ENCODE results near the gene NAPA. TPM values are rescaled to one million over a fixed set of nuclear protein-coding genes. Genes with fewer than 3 reads are reported as not detected.
A peak's percentile ranks its signal among the peaks of the same experiment; 100 is the strongest.

Gene NAPA
- total RNA-seq, 1 donor from 2014 or later = 155 TPM

DNA sequence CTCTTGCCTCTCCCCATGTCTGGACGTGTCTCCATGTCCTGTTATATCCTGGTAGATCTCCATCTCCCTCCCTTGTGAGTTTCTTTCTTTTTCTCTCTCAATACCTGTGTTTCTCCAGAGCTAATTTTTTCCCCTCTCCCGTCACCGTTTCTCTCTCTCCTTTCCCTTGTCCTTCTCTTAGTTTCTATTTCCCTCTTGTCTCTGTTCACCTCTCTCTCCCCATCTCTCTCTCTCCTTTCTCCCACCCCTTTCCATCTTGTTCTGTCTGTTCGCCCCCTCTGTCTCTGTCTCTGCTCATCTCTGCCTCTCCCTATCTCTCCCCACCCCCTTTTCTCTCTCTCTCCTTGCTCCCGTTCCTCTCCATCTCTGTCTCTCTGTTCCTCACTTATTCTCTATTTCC, 56.2 kb downstream of the NAPA start:
- no peak for DNase-seq (ENCODE audit: low spot score)

DNA sequence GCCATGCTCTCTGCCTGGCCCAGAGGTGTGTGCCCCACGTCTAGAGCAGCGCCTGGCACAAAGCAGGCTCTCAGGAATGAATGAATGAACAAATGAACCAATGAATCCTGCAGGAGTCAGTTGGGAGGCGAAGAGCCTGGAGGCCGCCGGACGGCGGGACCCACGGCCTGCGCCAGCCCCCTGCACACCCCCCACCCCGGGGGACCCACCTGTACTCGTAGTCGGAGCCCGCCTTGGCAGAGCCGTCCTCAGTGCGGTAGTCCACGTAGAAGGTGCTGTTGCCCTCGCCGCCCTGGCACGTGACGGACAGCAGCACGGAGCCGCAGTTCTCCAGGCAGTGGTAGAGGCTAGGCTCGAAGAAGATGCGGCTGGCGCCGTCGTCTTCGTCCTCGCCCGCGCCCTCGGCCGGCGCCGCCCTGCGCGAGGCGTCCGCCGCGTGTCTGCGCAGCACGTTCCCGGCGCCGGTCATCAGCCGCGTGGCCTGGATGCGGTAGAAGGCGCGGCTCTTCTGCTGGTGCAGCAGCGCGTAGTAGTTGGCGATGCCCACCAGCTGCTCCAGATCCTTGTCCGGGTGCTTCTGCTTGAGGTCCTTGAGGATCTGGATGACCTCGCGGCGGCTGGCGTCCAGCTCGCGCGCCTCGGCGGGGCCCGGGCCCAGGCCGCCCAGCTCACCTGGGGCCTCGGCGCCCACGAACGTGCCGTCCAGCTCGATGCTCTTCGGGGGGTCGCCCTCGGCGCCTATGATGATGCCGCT, 58.0 kb downstream of the NAPA start:
- DNase-seq (ENCODE audit: low spot score) = no peak

DNA sequence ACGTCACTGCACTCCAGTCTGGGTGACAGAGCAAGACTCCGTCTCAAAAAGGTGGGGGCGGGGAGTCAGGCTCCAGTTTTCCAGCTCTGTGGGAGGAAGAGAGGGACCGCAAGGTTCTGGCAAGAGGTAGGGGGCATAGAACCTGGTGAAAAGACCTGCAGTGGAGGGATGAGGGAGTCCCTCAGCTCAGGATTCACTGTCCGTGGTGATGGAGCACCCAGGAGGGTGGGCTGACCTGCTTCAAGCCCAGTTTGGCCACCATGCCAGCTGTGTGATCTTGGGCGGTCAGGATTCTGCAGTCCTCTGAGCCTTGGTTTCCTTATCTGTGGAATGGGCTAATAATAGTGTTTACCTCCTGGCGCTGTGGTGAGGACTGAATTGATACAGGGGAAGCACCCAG, 64.4 kb downstream of the NAPA start:
- no peak for DNase-seq (ENCODE audit: low spot score)

DNA sequence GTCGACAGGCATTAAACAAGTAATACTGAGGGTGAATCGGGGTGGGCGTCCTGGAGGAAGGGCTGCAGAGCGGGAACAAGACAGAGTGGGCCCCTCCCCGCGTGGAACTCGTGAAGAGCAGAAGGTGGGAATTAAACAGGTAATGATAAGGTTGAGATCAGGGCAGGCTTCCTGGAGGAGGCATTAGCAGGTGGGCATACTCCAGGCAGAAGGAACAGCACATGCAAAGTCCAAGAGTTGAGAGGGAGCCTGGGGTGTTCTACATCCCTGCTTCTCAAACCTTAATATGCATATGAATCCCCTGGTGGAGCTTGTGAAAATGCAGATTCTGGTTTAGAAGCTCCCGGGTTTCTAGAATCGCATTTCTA, 66.5 kb downstream of the NAPA start:
- no peak for DNase-seq (ENCODE audit: low spot score)

DNA sequence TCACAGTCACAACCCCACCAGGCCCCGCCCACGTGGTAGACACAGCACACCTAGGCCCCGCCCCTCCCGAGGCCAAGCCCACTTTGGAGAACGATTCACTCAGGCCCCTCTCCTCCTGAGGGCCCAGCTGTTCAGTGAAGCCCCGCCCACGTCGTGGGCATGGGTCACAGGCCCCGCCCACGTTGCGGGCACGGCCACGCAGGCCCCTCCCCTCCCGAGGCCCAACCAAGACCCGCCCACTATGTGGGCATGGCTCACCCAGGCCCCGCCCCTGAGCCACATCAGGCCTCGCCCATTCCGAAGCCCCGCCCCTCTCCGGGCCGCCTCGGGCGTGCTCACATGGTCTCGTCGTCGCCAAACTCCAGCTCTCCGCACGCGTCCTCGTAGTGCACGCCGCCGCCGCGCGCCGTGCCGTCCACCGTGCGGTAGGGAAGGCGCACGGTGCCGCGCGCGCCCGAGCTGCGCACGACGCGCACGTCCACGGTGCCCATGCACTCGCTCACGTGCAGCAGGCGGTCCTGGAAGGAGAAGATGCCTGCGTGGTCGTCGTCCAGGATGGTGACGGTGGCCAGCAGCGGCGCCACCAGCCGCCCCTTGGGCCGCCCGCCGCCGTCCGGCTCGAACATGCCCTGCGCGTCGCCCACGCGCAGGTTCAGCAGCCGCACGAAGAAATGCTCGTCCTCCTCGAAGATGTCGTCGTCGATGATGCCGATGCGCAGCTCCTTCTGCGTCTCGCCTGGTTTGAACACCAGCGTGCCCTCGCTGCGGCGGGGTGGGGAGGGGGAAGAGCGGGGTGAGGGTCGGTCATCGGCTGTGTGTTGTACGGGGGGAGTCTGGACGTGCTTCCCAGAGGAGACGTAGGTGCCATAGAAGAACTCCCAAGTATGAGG, 67.1 kb downstream of the NAPA start:
- peak; percentile 77 for DNase-seq (ENCODE audit: low spot score)

DNA sequence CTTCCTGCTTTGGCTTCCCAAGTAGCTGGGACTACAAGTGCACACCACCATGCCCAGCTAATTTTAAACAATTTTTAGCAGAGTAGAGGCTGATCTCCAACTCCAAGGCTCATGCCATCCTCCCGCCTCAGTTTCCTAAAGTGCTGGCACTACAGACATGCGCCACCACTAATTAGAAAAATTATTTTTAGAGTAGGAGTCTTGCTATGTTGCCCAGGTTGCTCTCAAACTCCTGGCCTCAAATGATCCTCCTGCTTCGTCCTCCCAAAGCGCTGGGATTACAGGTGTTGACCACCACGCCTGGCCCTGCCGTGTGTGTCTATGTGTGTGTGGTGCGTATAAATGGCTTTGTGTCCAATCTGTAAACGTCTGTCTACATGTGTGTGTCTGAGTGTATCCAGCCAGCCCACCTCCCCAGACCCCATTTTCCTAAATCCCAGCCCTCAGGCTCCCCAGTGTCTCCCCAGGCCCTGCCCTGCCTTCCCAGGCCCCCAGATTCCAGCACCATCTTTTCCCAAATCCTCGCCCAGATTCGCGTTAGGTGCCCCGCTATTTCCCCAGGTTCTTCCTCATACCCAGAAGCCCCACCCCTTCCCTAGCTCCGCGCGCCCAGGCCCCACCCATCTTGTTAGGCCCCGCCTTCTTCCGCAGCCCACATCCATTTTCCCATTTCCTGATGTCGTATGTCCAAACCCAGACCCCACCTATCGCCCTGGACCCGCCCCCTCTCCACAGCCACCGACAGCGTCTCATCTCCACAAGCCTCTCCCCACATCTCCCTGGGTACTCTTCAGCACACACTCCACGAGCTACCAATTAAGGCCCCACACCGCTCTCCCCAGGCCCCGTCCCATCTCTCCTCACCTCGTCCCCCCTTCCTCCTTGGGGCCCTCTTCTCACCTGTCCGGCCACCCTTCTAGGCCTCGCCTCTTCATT, 68.1 kb downstream of the NAPA start:
- DNase-seq (ENCODE audit: low spot score) = peak; percentile 55

DNA sequence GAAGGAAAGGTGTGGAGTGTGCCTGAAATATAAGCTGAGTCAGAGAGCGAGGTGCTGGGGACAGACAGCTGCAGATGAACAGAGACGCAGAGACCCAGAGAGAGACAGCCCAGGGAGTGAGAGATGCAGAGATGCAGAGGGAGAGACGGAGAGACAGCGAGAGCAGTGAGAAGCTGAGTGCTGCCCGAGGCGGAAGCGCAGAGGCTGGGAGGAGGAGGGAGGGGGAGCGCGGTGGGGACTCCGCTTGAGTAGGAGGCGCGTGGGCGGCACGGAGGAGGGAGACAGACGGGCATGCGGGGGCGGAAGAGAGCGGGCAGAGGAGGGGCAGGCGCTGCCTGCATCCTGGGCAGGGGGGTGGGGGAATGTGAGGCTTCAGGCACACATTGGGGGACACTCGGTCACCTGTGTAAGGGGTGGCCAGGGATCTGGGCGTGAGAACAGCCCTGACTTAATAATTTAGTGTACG, 68.9 kb downstream of the NAPA start:
- DNase-seq (ENCODE audit: low spot score) = no peak

DNA sequence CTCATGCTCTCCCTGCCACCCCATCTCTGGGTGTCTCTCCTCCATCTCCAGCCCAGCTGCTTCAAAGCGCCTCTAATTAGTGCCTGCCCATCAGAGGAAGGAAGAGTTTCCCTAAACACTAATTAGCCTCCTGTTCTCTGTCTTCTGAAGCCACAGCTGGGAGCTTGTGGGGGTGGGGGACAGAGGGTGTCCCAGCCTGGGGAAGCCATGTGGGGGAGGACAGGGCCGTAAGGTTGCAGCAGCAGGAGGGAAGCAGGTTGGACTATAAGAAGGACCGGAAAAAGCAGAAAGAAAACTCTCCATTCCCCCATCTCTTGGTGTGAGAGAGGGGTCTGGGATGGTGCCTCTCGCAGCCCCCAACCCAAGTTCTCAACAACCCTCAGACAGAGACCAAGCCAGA, 69.3 kb downstream of the NAPA start:
- DNase-seq (ENCODE audit: low spot score) = no peak

DNA sequence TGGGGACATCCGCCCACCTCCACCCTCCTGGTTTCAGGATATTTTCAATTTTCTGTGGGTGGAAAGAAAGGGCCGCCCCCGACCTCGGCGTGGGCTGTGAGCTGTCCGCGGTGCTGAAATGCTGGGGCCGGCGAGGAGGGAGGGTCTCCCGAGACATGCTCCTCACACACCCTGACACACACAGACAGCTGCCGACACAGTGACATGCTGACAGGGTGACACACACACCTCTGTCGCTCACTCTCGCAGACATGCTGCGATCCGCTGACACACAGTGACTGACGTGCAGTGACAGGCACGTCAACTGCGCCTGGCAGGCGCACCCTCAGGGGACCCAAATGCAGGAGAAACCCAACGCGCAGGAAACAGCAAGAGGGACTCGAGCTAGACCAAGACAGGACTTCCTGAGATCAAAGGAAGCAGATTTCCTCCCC, 70.5 kb downstream of the NAPA start:
- DNase-seq (ENCODE audit: low spot score) = no peak

DNA sequence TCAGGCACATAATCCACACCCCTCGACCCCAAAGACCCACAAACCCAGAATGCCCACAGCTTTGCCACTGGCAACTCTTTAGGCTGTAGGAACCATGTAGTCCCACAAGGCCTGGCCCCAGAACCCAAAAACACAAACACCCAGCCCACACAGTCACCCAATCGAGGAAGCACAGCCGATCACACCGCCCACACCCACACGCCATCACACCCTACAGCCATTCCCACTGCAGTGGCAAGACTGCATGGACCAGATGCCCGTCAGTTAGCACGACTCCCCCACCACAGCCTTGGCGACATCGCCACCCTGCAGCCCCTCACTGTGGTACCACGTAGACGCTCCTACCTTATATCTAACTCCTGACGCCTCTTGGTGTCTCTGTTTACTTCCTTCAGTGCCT, 71.5 kb downstream of the NAPA start:
- DNase-seq (ENCODE audit: low spot score) = no peak

DNA sequence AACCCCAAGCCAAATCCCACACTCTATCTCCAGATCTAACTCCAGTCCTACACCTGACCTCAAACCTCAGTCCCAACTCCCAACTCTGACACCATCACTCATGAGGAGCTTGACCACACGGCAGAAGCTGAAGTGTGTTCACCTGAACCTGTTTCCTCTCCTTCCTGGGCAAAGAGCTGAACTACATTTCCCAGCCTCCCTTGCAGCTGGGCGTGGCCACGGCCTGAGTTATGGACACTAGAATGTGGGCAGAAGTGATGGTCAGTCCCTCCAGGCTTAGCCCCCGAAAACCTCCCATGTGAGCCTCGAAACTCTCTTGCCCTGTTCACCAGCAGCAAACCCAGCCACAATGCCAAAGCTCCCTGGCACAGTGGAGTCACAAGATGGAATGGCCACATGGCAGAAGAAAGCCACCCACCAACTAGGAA, 76.1 kb downstream of the NAPA start:
- DNase-seq (ENCODE audit: low spot score) = no peak

Other genes with a start within 250 kb of the NAPA start
- gene INAFM1, start 240.2 kb downstream of the NAPA start, total RNA-seq = 33.5 TPM
- 18.7 TPM for gene C5AR1, start 205.2 kb downstream of the NAPA start, total RNA-seq
- 1.6 TPM for gene C5AR2, start 182.9 kb downstream of the NAPA start, total RNA-seq
- gene DHX34, start 165.7 kb downstream of the NAPA start, total RNA-seq = 19.1 TPM
- 5.7 TPM for gene MEIS3, start 95.5 kb downstream of the NAPA start, total RNA-seq
- 5.1 TPM for gene SLC8A2, start 43.2 kb downstream of the NAPA start, total RNA-seq
- 16.3 TPM for gene KPTN, start 30.8 kb downstream of the NAPA start, total RNA-seq
- 1.2 TPM for gene ZNF541, start 58.1 kb upstream of the NAPA start, total RNA-seq
- gene BICRA, start 94.1 kb upstream of the NAPA start, total RNA-seq = 20.9 TPM
- gene EHD2, start 198.4 kb upstream of the NAPA start, total RNA-seq = 81.2 TPM
- 253 TPM for gene NOP53, start 230.5 kb upstream of the NAPA start, total RNA-seq

Measured in mucosa of gallbladder (tissue), 1 donor.